ENCODE data around the gene TLE2. TPM values are rescaled to one million over a fixed set of nuclear protein-coding genes. Genes with fewer than 3 reads are reported as not detected.

TLE2 gene
- total and polyA plus RNA-seq, 9 of the 15 experiments (the other 6 are each of a cell fraction or from before 2014, with no cell fraction given), result 0.35 to 13.1 (median 6.2) TPM

DNA sequence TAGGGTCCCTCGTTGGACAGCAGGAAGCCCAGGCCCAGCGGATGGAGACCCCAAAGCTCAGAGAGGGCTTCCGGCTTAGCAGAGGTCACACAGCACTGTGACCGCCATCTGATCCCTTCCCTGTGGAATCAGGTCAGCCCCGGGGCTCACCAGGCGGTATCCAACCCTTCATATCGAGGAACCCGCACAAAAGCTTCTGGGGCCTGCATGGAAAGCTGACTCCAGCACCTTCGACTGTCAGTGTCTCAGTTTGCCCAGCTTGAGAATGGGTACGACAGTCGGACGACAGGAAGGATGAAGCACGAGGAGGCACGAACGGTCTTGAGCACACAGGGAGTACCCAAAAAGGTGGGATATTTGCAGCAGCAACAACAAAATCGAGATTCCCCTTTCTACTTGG lies 30.6 kb upstream of the TLE2 start (continued):
- TF ChIP-seq ARID4B (CRISPR knock-in tag; IDR thresholded peaks at IDR 0.05) (no peak), RBM14 (IDR thresholded peaks at IDR 0.05; ENCODE audit: borderline replicate concordance, insufficient read depth, low read depth, low read length) (no peak), RBM22 (IDR thresholded peaks at IDR 0.05; ENCODE audit: low read depth, low read length, poor library complexity, severe bottlenecking) (no peak), KLF13 (tag; IDR thresholded peaks at IDR 0.05; ENCODE audit: borderline replicate concordance, low read depth) (no peak), CBX2 (IDR thresholded peaks at IDR 0.05; ENCODE audit: insufficient read depth, low read length, poor library complexity, severe bottlenecking) (no peak), SNRNP70 (optimal IDR thresholded peaks at IDR 0.05; ENCODE audit: low read depth, low read length) (no peak), NCOA2 (IDR thresholded peaks at IDR 0.05; ENCODE audit: partially characterized antibody in 2 of 2) (no peak), CBX8 (IDR thresholded peaks at IDR 0.05; ENCODE audit: borderline replicate concordance, extremely low read depth, low read depth, low read length, poor library complexity, severe bottlenecking) (no peak)
- TF ChIP-seq, protein P1, sequence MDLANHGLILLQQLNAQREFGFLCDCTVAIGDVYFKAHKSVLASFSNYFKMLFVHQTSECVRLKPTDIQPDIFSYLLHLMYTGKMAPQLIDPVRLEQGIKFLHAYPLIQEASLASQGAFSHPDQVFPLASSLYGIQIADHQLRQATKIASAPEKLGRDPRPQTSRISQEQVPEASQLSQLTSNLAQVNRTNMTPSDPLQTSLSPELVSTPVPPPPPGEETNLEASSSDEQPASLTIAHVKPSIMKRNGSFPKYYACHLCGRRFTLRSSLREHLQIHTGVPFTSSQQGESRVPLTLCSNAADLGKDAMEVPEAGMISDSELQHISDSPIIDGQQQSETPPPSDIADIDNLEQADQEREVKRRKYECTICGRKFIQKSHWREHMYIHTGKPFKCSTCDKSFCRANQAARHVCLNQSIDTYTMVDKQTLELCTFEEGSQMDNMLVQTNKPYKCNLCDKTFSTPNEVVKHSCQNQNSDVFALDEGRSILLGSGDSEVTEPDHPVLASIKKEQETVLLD (IDR thresholded peaks at IDR 0.05), result no peak
